ENCODE results near the gene BORCS6. TPM values are rescaled to one million over a fixed set of nuclear protein-coding genes. Genes with fewer than 3 reads are reported as not detected.

The BORCS6 gene
- total and polyA plus RNA-seq, 2 of the 13 experiments (the other 11 are each of a cell fraction or from before 2014, with no cell fraction given): 2.0 to 5.1 TPM

DNA sequence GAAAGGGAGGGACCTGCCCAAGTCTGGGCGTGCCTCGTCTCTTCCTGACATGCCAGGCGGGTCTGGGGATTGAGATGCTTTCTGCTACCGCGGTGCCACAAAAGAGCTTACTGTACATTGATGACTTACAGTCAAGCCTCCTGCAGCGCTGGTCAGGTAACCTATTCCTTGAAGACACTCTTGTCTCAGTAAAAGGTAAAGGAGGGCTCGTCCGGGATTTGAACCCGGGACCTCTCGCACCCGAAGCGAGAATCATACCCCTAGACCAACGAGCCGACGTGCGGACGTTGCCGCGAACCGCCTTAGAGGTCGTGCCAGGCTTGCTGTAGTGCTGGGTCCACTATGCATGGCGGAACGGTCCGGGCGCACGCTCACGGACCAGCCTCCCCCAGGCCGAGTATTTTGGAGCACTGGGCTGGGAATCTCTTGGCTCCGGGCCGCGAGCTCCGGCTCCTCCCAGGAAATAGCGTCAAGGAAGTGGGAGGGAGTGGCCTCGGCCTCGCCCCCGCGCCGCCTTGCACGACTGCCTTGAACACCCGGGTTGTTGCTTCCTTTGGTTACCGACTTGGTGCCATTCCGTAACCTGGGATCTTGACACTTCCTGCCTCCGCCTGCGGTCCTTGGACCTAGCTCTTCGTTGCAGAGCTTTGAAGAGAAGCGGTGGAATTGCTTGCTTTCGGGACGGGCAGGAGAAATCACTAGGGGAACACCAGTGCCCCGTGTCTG lies 32.8 kb upstream of the BORCS6 start (continued):
- TF ChIP-seq NFRKB (IDR thresholded peaks at IDR 0.05): no peak
- TF ChIP-seq PAWR (CRISPR knock-in tag; IDR thresholded peaks at IDR 0.05; ENCODE audit: borderline replicate concordance): no peak
- TF ChIP-seq ZFP90 (CRISPR knock-in tag; IDR thresholded peaks at IDR 0.05; ENCODE audit: borderline replicate concordance): peak; percentile 15; the same call in 1 of the 2 replicates
- peak; percentile 76 for TF ChIP-seq RXRA (CRISPR knock-in tag; IDR thresholded peaks at IDR 0.05)
- no peak for TF ChIP-seq EZH2 (conservative IDR thresholded peaks at IDR 0.05; ENCODE audit: low read depth, low read length)
- no peak for TF ChIP-seq RFX5 (IDR thresholded peaks at IDR 0.05; ENCODE audit: low read depth, low read length)
- peak; percentile 74; the same call in 1 of the 2 replicates for TF ChIP-seq KMT2B (CRISPR knock-in tag; IDR thresholded peaks at IDR 0.05)
- peak; percentile 60; the same call in 1 of the 2 replicates for TF ChIP-seq NFKBIZ (CRISPR knock-in tag; IDR thresholded peaks at IDR 0.05)
- TF ChIP-seq SNAPC2 (CRISPR knock-in tag; IDR thresholded peaks at IDR 0.05): peak; percentile 32; the same call in 1 of the 2 replicates
- TF ChIP-seq ZNF160 (CRISPR knock-in tag; IDR thresholded peaks at IDR 0.05): 0 out of 2 replicates have a peak, but pooled peaks have one; percentile 5
- TF ChIP-seq, protein P1, sequence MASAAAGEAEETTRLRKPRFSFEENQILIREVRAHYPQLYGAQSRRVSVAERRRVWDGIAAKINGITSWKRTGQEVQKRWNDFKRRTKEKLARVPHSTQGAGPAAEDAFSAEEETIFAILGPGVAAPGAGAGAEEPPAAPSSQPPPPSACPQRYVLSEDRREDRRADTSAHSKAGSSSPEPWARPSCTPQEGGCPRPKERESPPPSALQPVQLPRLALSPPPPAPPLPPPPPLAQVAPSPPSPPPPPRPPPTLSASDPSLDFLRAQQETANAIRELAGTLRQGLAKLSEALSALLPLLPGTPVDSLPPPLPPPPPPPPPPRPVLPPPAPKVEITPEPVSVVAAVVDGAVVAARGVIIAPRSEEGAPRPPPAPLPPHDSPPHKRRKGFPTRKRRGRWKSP (CRISPR knock-in tag; IDR thresholded peaks at IDR 0.05): peak; percentile 17; the same call in 1 of the 2 replicates
- peak; percentile 28 for TF ChIP-seq TEAD3 (CRISPR knock-in tag; optimal IDR thresholded peaks at IDR 0.05; ENCODE audit: borderline replicate concordance)
- TF ChIP-seq, protein P2, sequence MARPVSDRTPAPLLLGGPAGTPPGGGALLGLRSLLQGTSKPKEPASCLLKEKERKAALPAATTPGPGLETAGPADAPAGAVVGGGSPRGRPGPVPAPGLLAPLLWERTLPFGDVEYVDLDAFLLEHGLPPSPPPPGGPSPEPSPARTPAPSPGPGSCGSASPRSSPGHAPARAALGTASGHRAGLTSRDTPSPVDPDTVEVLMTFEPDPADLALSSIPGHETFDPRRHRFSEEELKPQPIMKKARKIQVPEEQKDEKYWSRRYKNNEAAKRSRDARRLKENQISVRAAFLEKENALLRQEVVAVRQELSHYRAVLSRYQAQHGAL (CRISPR knock-in tag; IDR thresholded peaks at IDR 0.05; ENCODE audit: not compliant biosample characterization): no peak
- TF ChIP-seq ZBTB3 (CRISPR knock-in tag; IDR thresholded peaks at IDR 0.05; ENCODE audit: borderline replicate concordance, low read depth): 0 out of 2 replicates have a peak, but pooled peaks have one; percentile 24
- TF ChIP-seq, protein P3, sequence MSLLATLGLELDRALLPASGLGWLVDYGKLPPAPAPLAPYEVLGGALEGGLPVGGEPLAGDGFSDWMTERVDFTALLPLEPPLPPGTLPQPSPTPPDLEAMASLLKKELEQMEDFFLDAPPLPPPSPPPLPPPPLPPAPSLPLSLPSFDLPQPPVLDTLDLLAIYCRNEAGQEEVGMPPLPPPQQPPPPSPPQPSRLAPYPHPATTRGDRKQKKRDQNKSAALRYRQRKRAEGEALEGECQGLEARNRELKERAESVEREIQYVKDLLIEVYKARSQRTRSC (CRISPR knock-in tag; IDR thresholded peaks at IDR 0.05; ENCODE audit: low read depth): no peak
- TF ChIP-seq ZNF350 (CRISPR knock-in tag; IDR thresholded peaks at IDR 0.05; ENCODE audit: borderline replicate concordance, low read depth): 0 out of 2 replicates have a peak, but pooled peaks have one; percentile 53
- no peak for TF ChIP-seq ZNF652 (CRISPR knock-in tag; IDR thresholded peaks at IDR 0.05; ENCODE audit: borderline replicate concordance, low read depth)
- TF ChIP-seq BORCS8-MEF2B (CRISPR knock-in tag; IDR thresholded peaks at IDR 0.05): peak; percentile 18
- TF ChIP-seq ZNF317 (CRISPR knock-in tag; IDR thresholded peaks at IDR 0.05): no peak; the same call in 1 of the 2 replicates
- TF ChIP-seq, protein P4, sequence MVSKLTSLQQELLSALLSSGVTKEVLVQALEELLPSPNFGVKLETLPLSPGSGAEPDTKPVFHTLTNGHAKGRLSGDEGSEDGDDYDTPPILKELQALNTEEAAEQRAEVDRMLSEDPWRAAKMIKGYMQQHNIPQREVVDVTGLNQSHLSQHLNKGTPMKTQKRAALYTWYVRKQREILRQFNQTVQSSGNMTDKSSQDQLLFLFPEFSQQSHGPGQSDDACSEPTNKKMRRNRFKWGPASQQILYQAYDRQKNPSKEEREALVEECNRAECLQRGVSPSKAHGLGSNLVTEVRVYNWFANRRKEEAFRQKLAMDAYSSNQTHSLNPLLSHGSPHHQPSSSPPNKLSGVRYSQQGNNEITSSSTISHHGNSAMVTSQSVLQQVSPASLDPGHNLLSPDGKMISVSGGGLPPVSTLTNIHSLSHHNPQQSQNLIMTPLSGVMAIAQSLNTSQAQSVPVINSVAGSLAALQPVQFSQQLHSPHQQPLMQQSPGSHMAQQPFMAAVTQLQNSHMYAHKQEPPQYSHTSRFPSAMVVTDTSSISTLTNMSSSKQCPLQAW (CRISPR knock-in tag; IDR thresholded peaks at IDR 0.05): peak; percentile 37; the same call in 1 of the 2 replicates
- TF ChIP-seq, protein P5, sequence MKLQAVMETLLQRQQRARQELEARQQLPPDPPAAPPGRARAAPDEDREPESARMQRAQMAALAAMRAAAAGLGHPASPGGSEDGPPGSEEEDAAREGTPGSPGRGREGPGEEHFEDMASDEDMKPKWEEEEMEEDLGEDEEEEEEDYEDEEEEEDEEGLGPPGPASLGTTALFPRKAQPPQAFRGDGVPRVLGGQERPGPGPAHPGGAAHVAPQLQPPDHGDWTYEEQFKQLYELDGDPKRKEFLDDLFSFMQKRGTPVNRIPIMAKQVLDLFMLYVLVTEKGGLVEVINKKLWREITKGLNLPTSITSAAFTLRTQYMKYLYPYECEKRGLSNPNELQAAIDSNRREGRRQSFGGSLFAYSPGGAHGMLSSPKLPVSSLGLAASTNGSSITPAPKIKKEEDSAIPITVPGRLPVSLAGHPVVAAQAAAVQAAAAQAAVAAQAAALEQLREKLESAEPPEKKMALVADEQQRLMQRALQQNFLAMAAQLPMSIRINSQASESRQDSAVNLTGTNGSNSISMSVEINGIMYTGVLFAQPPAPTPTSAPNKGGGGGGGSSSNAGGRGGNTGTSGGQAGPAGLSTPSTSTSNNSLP (IDR thresholded peaks at IDR 0.05; ENCODE audit: low read depth, low read length): no peak
- 0 out of 2 replicates have a peak, but pooled peaks have one; percentile 60 for TF ChIP-seq ZNF83 (CRISPR knock-in tag; IDR thresholded peaks at IDR 0.05; ENCODE audit: borderline replicate concordance)
- TF ChIP-seq TCF12 (IDR thresholded peaks at IDR 0.05): no peak
- TF ChIP-seq TCF12 (CRISPR knock-in tag; IDR thresholded peaks at IDR 0.05): no peak
- TF ChIP-seq NBN (conservative IDR thresholded peaks at IDR 0.05): no peak

Data from HepG2 (cell line).